PC-9 (cell line): ENCODE measurements around the gene CFAP97D2.

Source experiments
- EZH2 ChIP-seq: fragments of 200-600 bp; sonication (generic); IDR thresholded peaks from 2 replicates; pipeline ENCODE4 v1.8.0; 2017; ENCODE audit warnings: antibody characterized with exemption, low read depth
- TF ChIP-seq, protein P1 (sequence below): fragments of 200-600 bp; sonication (generic); conservative IDR thresholded peaks from 2 replicates; pipeline ENCODE4 v1.6.1; 2017; ENCODE audit warnings: mixed run types, antibody characterized with exemption, mild to moderate bottlenecking, moderate library complexity

DNA sequence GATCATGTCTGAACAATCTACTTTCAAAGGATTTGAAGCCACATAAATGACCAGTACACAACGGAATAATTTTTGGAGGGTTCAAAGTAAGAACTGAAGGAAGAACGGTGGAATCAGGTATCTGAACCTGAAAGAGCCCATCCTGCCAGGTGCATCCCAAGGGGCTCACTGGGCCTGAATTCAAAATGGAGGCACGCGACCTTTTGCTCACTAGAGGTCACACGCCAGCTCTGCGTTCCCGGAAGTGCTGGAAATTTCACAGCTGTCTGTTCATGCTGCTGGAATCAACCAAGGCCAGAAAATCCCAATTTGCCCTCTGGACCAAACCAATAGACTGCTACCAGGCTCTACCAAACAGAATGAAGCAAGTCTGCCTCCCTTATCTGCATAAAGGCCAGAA lies 42.5 kb upstream of the CFAP97D2 start:
- TF ChIP-seq, protein P1, sequence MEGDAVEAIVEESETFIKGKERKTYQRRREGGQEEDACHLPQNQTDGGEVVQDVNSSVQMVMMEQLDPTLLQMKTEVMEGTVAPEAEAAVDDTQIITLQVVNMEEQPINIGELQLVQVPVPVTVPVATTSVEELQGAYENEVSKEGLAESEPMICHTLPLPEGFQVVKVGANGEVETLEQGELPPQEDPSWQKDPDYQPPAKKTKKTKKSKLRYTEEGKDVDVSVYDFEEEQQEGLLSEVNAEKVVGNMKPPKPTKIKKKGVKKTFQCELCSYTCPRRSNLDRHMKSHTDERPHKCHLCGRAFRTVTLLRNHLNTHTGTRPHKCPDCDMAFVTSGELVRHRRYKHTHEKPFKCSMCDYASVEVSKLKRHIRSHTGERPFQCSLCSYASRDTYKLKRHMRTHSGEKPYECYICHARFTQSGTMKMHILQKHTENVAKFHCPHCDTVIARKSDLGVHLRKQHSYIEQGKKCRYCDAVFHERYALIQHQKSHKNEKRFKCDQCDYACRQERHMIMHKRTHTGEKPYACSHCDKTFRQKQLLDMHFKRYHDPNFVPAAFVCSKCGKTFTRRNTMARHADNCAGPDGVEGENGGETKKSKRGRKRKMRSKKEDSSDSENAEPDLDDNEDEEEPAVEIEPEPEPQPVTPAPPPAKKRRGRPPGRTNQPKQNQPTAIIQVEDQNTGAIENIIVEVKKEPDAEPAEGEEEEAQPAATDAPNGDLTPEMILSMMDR = no peak
- TF ChIP-seq EZH2 = no peak
